C4-2B (cell line): Measurements from ENCODE around the gene PCDH15.

Source experiments
- H3K27ac ChIP-seq: fragments of 450-650 bp; 2 replicates; pipeline ENCODE4 v1.5.1; 2017
- CTCF ChIP-seq: fragments of 450-650 bp; conservative IDR thresholded peaks from 2 replicates; pipeline ENCODE4 v1.5.1; 2017; ENCODE audit warnings: mild to moderate bottlenecking
- ZFX ChIP-seq: fragments of 450-650 bp; IDR thresholded peaks from 2 replicates; pipeline ENCODE4 v1.6.1; 2017

Gene PCDH15

GRCh38 chr10:53786236-53786900 lies 1014.7 kb downstream of the PCDH15 start:
- H3K27ac ChIP-seq = no peak overlapping the region
- no peak for TF ChIP-seq ZFX
- TF ChIP-seq CTCF = peak; percentile 74

GRCh38 chr10:53771701-53772100 lies 1029.3 kb downstream of the PCDH15 start:
- TF ChIP-seq CTCF = no peak
- TF ChIP-seq ZFX = no peak
- H3K27ac ChIP-seq = no peak overlapping the region

GRCh38 chr10:53770903-53771302 lies 1030.1 kb downstream of the PCDH15 start:
- H3K27ac ChIP-seq = no peak overlapping the region
- TF ChIP-seq CTCF = no peak
- TF ChIP-seq ZFX = no peak

- no peak overlapping the region for H3K27ac ChIP-seq
- TF ChIP-seq CTCF (no peak), ZFX (no peak)
Measured at GRCh38 chr10:53765311-53765710, 1035.7 kb downstream of the PCDH15 start.

- H3K27ac ChIP-seq = no peak overlapping the region
- no peak for TF ChIP-seq CTCF
- TF ChIP-seq ZFX = no peak
Measured at GRCh38 chr10:53754596-53755250, 1046.3 kb downstream of the PCDH15 start.
